Peyer's patch (tissue), 4 donors: ENCODE results near the gene CYFIP1. TPM values are rescaled to one million over a fixed set of nuclear protein-coding genes. Genes with fewer than 3 reads are reported as not detected.

Source experiments
- DNase-seq, 3 donors: peaks; one replicate each; pipeline ENCODE4 v3.0.0-alpha.2; 2017 to 2019
- H3K27ac ChIP-seq, 4 donors: fragments of 200-600 bp; sonication (generic); one replicate each; pipeline ENCODE4 v1.5.1; 2016 to 2019
- H3K27me3 ChIP-seq, 2 donors: fragments of 200-600 bp; sonication (generic); one replicate each; pipeline ENCODE4 v1.5.1; 2019
- H3K36me3 ChIP-seq, 3 donors: fragments of 200-600 bp; sonication (generic); one replicate each; pipeline ENCODE4 v1.5.1; 2016 to 2019
- H3K4me1 ChIP-seq, 4 donors: fragments of 200-600 bp; sonication (generic); one replicate each; pipeline ENCODE4 v1.5.1; 2016 to 2019
- H3K4me3 ChIP-seq, 4 donors: fragments of 200-600 bp; sonication (generic); 1 replicate in 3 of 4; 2 replicates in 1 of 4; pipeline ENCODE4 v1.5.1; 2016 to 2019; ENCODE audit warnings: mild to moderate bottlenecking in 1 of 4
- H3K9me3 ChIP-seq, 4 donors: fragments of 200-600 bp; sonication (generic); one replicate each; pipeline ENCODE4 v1.5.1; 2016 to 2019; ENCODE audit warnings: mild to moderate bottlenecking in 1 of 4
- POLR2A ChIP-seq, 2 donors: fragments of 450-650 bp; IDR thresholded peaks; one replicate each; pipeline ENCODE4 v1.5.1; 2017; ENCODE audit warnings: antibody characterized with exemption in 2 of 2, mild to moderate bottlenecking in 2 of 2, moderate library complexity in 2 of 2
- total RNA-seq, 4 donors: library from RNA; depleted of rRNA; stranded (reverse); fragments of >200 nt; gene quantifications; one replicate each; pipeline ENCODE4 v1.1.0, GENCODE V29; 2016
- TF ChIP-seq, protein P1 (sequence below), 6 experiments: fragments of 450-650 bp in 4 of 6; fragments of 200-600 bp in 2 of 6; sonication (generic) in 1 of 6; IDR thresholded peaks; one replicate each; pipeline ENCODE4 v1.5.1; 2017 to 2019; ENCODE audit warnings: antibody characterized with exemption in 6 of 6, mild to moderate bottlenecking in 3 of 6, moderate library complexity in 1 of 6

Gene CYFIP1
- total RNA-seq, 4 donors from 2014 or later = 61.9 to 139 (median 117) TPM

DNA sequence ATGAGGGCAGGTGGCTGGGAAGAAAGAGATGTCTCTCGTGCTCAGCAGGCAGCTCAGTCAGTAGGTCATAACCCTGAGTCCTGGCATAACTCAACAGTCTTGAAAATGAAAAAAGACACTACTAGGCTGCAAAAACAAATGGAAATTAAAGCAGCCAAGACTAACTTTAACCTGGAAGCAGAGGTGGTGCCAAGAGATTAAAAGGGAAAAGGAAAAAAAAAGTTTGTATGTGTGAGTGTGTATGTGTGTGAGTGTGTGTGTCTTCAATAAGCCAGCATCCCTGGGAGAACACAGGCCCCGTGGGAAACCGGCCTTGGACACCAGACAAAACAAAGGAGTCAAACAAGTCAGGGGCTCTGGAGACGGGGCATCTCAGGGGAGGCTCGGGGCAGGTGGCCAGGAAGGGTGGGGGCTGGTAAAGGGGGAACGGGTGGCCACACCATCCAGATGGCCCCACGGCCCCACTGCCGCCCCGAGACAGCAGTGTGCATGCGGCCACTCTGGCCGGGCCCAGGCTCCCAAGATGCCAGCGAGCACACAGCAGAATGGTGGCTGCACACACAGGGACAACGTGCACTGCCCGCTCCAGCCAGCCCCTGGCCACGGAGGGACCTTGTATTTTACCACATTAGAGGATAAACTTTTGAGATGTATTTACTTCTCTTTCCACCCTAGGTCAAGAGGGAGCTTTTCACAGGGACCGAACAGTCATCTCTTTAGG, 23.8 kb downstream of the CYFIP1 start:
- Histone ChIP-seq H3K9me3 (no peaks in the 10 kb centered on the region), H3K27me3 (no peaks in the 10 kb centered on the region), H3K4me3 (no peak overlapping the region), H3K36me3 (no peaks in the 10 kb centered on the region), H3K4me1 (peaks cover 0 to 25% (median 4%) of the 10 kb centered on the region in 4 donors), H3K27ac (no peak overlapping the region)
- peak in 1 of 3 donors; percentile 15 for DNase-seq
- TF ChIP-seq, protein P1, sequence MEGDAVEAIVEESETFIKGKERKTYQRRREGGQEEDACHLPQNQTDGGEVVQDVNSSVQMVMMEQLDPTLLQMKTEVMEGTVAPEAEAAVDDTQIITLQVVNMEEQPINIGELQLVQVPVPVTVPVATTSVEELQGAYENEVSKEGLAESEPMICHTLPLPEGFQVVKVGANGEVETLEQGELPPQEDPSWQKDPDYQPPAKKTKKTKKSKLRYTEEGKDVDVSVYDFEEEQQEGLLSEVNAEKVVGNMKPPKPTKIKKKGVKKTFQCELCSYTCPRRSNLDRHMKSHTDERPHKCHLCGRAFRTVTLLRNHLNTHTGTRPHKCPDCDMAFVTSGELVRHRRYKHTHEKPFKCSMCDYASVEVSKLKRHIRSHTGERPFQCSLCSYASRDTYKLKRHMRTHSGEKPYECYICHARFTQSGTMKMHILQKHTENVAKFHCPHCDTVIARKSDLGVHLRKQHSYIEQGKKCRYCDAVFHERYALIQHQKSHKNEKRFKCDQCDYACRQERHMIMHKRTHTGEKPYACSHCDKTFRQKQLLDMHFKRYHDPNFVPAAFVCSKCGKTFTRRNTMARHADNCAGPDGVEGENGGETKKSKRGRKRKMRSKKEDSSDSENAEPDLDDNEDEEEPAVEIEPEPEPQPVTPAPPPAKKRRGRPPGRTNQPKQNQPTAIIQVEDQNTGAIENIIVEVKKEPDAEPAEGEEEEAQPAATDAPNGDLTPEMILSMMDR (IDR thresholded peaks at IDR 0.05) = no peak

DNA sequence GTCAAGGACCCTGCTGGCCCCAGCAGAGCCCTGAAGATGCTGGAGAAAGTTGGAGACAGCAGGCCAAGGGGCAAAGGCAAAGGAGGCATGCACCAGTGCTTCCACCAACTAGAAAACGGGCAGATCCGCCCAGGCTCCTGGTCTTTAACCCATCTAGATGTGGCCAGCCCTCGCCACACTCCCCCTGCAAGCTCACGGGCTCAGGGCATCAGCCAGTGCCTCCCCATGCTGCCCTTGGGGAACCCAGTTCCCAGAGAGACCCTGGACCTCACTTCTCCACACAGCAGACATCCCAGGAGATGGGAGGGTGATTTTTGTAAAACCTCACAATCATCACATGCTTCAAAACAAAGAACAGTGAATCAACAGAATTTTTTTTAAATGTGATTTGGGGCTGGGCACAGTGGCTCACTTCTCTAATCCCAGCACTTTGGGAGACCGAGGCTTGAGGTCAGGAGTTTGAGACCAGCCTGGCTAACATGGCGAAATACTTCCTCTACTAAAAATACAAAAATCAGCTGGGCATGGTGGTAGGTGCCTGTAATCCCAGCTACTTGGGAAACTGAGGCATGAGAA, 24.5 kb downstream of the CYFIP1 start:
- Histone ChIP-seq H3K27ac (no peak overlapping the region), H3K27me3 (no peaks in the 10 kb centered on the region), H3K4me1 (peaks cover 0 to 25% (median 4%) of the 10 kb centered on the region in 4 donors), H3K4me3 (no peak overlapping the region), H3K36me3 (no peaks in the 10 kb centered on the region), H3K9me3 (no peaks in the 10 kb centered on the region)
- DNase-seq = peak in 1 of 3 donors; percentile 6
- TF ChIP-seq, protein P1 (IDR thresholded peaks at IDR 0.05) = no peak
- no peak for TF ChIP-seq POLR2A (IDR thresholded peaks at IDR 0.05)

DNA sequence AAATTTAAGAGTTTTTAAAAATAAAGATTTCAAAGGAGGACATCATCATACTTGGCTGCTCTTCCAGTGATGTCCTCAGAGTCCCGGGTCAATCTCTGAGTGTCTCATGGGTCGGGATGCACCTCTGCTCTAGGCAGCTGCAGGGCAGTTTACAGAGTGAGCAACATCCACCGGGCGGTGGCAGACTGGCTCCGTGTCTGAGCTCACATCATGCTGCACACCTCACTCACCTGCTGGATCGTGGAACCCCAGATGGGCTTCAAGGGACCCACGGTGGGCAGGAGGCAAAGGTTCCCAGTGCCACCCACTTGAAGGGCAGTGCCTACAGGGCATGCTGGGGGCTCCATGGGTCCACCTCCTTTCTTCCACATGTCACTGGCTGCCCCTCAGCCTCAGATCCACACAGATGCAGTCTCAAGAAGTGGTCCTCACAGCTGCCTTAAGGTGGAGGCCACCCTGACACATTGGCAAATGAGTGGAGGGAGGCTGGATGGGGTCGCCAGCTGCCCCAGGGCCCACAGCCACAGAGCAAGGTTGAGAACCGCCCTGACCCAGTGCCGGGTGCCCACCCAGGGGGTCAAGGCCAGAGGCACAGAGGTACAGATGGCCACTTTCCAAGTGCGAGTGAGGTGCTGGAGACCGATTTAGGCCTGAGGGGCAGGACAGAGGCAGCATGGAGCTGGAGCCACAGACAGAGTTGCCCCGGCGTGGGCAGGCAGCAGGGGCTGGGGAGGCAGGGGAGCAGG, 25.2 kb downstream of the CYFIP1 start:
- H3K27ac ChIP-seq = no peak overlapping the region

DNA sequence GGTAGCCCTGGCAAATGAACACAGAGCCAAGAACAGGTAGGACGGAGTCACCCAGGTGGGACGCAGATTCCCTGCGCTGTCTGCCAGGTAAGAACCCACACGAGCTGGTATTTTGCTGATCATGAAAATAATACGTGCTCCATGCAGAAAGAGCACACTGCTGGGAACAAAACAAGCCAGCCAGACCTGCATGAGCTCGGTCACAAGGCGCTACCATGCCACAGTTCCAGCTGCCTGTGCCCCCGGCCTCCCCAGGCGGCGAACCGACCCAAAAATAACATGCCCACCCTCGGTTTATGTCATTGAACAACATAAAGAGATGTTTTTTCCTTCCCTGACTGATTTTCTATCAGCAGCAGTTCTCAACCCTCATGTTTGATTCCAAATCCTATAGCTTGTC, 25.8 kb downstream of the CYFIP1 start:
- Histone ChIP-seq H3K27me3 (no peaks in the 10 kb centered on the region), H3K4me3 (no peak overlapping the region), H3K4me1 (peaks cover 0 to 36% (median 4%) of the 10 kb centered on the region in 4 donors), H3K36me3 (no peaks in the 10 kb centered on the region), H3K27ac (no peak overlapping the region), H3K9me3 (no peaks in the 10 kb centered on the region)
- DNase-seq = no peak
- no peak for TF ChIP-seq POLR2A (IDR thresholded peaks at IDR 0.05)
- TF ChIP-seq, protein P1 (IDR thresholded peaks at IDR 0.05) = no peak

More for the DNA sequence above, 25.2 kb downstream of the CYFIP1 start:
- Histone ChIP-seq H3K27me3 (no peaks in the 10 kb centered on the region), H3K36me3 (no peaks in the 10 kb centered on the region), H3K4me1 (peaks cover 0 to 32% (median 4%) of the 10 kb centered on the region in 4 donors), H3K4me3 (no peak overlapping the region), H3K9me3 (no peaks in the 10 kb centered on the region)
- TF ChIP-seq, protein P1 (IDR thresholded peaks at IDR 0.05) = no peak
- no peak for TF ChIP-seq POLR2A (IDR thresholded peaks at IDR 0.05)
- DNase-seq = peak in 1 of 3 donors; percentile 9

DNA sequence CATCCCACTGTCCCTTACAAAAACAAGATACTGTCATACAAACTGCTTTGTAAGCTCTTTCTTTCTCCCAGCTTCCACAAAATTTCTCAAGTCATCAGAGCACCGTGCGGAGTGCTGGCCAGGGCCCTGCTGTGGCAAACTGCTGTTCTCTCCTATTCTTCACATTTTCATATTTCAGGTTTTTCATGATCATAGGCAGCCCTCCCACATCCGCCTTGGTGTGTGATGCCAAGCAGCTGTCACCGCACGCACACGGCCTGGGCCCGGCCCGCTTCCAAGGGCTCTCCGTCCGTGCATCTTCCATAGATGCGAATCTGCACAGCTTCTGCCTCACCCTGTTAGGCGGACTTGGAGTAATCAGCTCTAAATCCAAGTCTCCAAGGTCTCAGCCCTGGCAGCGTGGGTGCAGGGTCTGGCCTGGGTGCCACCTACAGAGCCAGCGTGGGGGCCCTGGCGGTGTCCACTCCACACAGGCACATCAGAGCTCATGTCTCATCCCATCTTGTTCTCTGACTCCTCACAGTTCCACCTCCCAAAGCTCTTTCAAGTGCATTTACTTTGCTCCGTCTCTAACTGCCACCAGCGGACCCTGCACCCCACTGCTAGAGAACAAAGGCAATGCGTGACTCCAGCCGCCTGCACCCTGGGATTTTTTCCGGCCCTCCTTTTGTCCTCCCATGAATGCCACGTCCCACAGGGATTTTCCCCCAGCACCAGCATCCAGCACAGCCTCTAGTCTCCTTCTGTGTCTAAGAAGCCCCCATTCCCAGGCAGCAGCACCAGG, 27.2 kb downstream of the CYFIP1 start:
- H3K4me3 ChIP-seq = no peak overlapping the region
- H3K9me3 ChIP-seq = no peaks in the 10 kb centered on the region
- no peaks in the 10 kb centered on the region for H3K27me3 ChIP-seq
- no peak overlapping the region for H3K27ac ChIP-seq
- no peaks in the 10 kb centered on the region for H3K36me3 ChIP-seq
- no peak for DNase-seq
- peaks cover 0 to 36% (median 0%) of the 10 kb centered on the region in 4 donors for H3K4me1 ChIP-seq
- no peak for TF ChIP-seq POLR2A (IDR thresholded peaks at IDR 0.05)
- TF ChIP-seq, protein P1 (IDR thresholded peaks at IDR 0.05) = no peak
